Loucy (cell line): ENCODE data around the gene TTC27.

Experiments
- H2AFZ ChIP-seq: fragments of 200-600 bp; sonication (generic); 2 replicates; pipeline ENCODE4 v1.6.0; 2016; ENCODE audit warnings: antibody characterized with exemption, mild to moderate bottlenecking, low read length, moderate library complexity
- H3F3A ChIP-seq: fragments of 200-600 bp; 2 replicates; pipeline ENCODE4 v1.6.0; 2016; ENCODE audit warnings: antibody characterized with exemption, low read depth, mild to moderate bottlenecking
- H3K27me3 ChIP-seq: fragments of 200-600 bp; sonication (generic); 2 replicates; pipeline ENCODE4 v1.6.1; 2014; ENCODE audit warnings: low read length, mild to moderate bottlenecking; ENCODE audit not compliant: insufficient read depth, poor library complexity, severe bottlenecking
- H3K36me3 ChIP-seq: fragments of 200-600 bp; sonication (generic); 2 replicates; pipeline ENCODE4 v1.6.1; 2016; ENCODE audit warnings: low read length; ENCODE audit not compliant: insufficient read depth
- H3K4me1 ChIP-seq: fragments of 200-600 bp; sonication (generic); 2 replicates; pipeline ENCODE4 v1.5.1; 2014; ENCODE audit warnings: low read length, mild to moderate bottlenecking; ENCODE audit not compliant: insufficient read depth, poor library complexity, severe bottlenecking
- H3K4me2 ChIP-seq: fragments of 200-600 bp; sonication (generic); 2 replicates; pipeline ENCODE4 v1.6.0; 2014; ENCODE audit warnings: antibody characterized with exemption, low read length, low read depth, mild to moderate bottlenecking; ENCODE audit not compliant: poor library complexity, severe bottlenecking
- H3K4me3 ChIP-seq: fragments of 200-600 bp; sonication (generic); 2 replicates; pipeline ENCODE4 v1.5.1; 2014; ENCODE audit warnings: low read length, mild to moderate bottlenecking, mixed read lengths; ENCODE audit not compliant: poor library complexity, severe bottlenecking
- H3K79me2 ChIP-seq: fragments of 200-600 bp; sonication (generic); 2 replicates; pipeline ENCODE4 v1.6.1; 2014; ENCODE audit warnings: low read length; ENCODE audit not compliant: insufficient read depth
- H3K9ac ChIP-seq: fragments of 200-600 bp; sonication (generic); 2 replicates; pipeline ENCODE4 v1.6.0; 2014; ENCODE audit warnings: mild to moderate bottlenecking, low read depth, low read length, moderate library complexity; ENCODE audit not compliant: poor library complexity, severe bottlenecking
- H3K9me2 ChIP-seq: fragments of 200-600 bp; sonication (generic); replicated peaks from 2 replicates; pipeline ENCODE4 v1.6.1; 2016; ENCODE audit warnings: low read depth, low read length, mixed read lengths
- H3K9me3 ChIP-seq: fragments of 200-600 bp; sonication (generic); 2 replicates; pipeline ENCODE4 v1.6.1; 2014; ENCODE audit warnings: mild to moderate bottlenecking, antibody characterized with exemption, low read length, low read depth; ENCODE audit not compliant: insufficient read depth
- H4K20me1 ChIP-seq: fragments of 200-600 bp; sonication (generic); 2 replicates; pipeline ENCODE4 v1.6.0; 2014; ENCODE audit warnings: antibody characterized with exemption, low read length, mild to moderate bottlenecking; ENCODE audit not compliant: insufficient read depth, poor library complexity, severe bottlenecking
- CTCF ChIP-seq: fragments of 200-600 bp; sonication (generic); conservative IDR thresholded peaks from 2 replicates; pipeline ENCODE4 v1.5.1; 2014; ENCODE audit warnings: mild to moderate bottlenecking, antibody characterized with exemption, low read length
- EZH2phosphoT487 ChIP-seq: fragments of 200-600 bp; IDR thresholded peaks from 2 replicates; pipeline ENCODE4 v1.6.1; 2018; ENCODE audit warnings: antibody characterized with exemption, mild to moderate bottlenecking, moderate library complexity, borderline replicate concordance

TTC27 gene

DNA sequence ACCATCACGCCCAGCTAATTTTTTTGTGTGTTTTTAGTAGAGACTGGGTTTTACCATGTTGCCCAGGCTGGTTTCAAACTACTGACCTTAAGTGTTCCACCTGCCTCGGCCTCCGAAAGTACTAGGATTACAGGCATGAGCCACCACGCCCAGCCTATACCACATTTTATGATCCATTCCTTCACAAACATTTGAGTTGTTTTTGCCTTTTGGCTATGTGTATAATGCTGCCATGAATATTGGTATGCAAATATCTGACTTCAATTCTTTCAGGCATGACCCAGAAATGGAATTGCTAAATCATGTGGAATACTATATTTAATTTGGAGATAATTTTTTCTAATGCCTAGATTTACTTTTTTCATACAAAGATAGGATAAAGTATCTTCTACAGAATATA, 68.6 kb downstream of the TTC27 start:
- Histone ChIP-seq H3K9me3 (no peaks in the 10 kb centered on the region), H3K9me2 (no peaks in the 10 kb centered on the region), H3F3A (no peaks in the 10 kb centered on the region), H3K79me2 (no peaks in the 10 kb centered on the region), H2AFZ (no peak overlapping the region), H4K20me1 (no peaks in the 10 kb centered on the region), H3K4me3 (no peak overlapping the region), H3K9ac (no peak overlapping the region), H3K27me3 (no peaks in the 10 kb centered on the region), H3K36me3 (no peaks in the 10 kb centered on the region), H3K4me2 (no peak overlapping the region), H3K4me1 (no peaks in the 10 kb centered on the region)
- TF ChIP-seq EZH2phosphoT487 (no peak), CTCF (no peak)

GRCh38 chr2:32697156-32697555, 69.3 kb downstream of the TTC27 start:
- no peaks in the 10 kb centered on the region for H3K36me3 ChIP-seq
- no peaks in the 10 kb centered on the region for H3K9me3 ChIP-seq
- no peak overlapping the region for H3K9ac ChIP-seq

DNA sequence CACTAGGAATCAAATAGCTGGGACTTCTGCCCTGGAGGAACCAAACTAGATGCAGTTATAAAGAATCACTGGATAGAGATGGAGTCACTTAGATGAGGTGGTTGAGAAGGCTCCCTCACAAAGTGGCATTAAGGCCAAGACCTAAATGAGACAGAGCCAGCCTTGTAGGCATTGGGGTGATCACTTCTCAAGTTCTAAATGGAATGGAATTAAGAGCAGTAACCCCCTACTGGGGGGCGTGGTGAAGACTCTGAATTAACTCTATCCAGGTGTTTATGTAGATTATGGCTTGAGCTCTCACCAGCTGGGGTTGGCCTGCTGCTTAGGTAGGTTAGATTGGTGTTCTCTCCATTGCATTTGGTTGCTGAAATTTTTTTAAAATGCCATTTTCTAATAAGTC, 71.3 kb downstream of the TTC27 start:
- no peak for TF ChIP-seq CTCF
- TF ChIP-seq EZH2phosphoT487 = no peak
- H3K9me2 ChIP-seq = no peaks in the 10 kb centered on the region
- no peak overlapping the region for H3K9ac ChIP-seq
- H3K9me3 ChIP-seq = no peaks in the 10 kb centered on the region
- no peak overlapping the region for H2AFZ ChIP-seq
- H3K36me3 ChIP-seq = no peaks in the 10 kb centered on the region
- no peaks in the 10 kb centered on the region for H3F3A ChIP-seq
- H3K79me2 ChIP-seq = no peaks in the 10 kb centered on the region
- H3K4me2 ChIP-seq = no peak overlapping the region
- H3K4me1 ChIP-seq = peaks cover 3% of the 10 kb centered on the region
- no peak overlapping the region for H3K4me3 ChIP-seq
- no peaks in the 10 kb centered on the region for H4K20me1 ChIP-seq
- no peaks in the 10 kb centered on the region for H3K27me3 ChIP-seq

More at GRCh38 chr2:32697156-32697555, 69.3 kb downstream of the TTC27 start:
- Histone ChIP-seq H3K4me1 (peaks cover 3% of the 10 kb centered on the region), H3K9me2 (no peaks in the 10 kb centered on the region), H3K79me2 (no peaks in the 10 kb centered on the region), H3K27me3 (no peaks in the 10 kb centered on the region), H3K4me3 (no peak overlapping the region), H3K4me2 (no peak overlapping the region), H4K20me1 (no peaks in the 10 kb centered on the region), H3F3A (no peaks in the 10 kb centered on the region), H2AFZ (no peak overlapping the region)
- TF ChIP-seq EZH2phosphoT487 (no peak), CTCF (no peak)
